OCI-LY1 (cell line): ENCODE results near the gene POLDIP3.
"Not testable (repeated sequence)": the region's sequence is repeated elsewhere in the genome, so short reads cannot be mapped to it uniquely, and the experiment has no call there.

ENCODE experiments used
- H2AFZ ChIP-seq: fragments of 200-600 bp; sonication (generic), shearing (Covaris generic); 2 replicates; pipeline ENCODE4 v1.6.0; 2014; ENCODE audit warnings: antibody characterized with exemption, mild to moderate bottlenecking, low read length
- H3F3A ChIP-seq: fragments of 200-600 bp; sonication (generic), shearing (Covaris generic); 2 replicates; pipeline ENCODE4 v1.6.0; 2014; ENCODE audit warnings: mild to moderate bottlenecking, antibody characterized with exemption, low read length, moderate library complexity; ENCODE audit not compliant: insufficient read depth
- H3K27ac ChIP-seq: fragments of 200-600 bp; sonication (generic); 2 replicates; pipeline ENCODE4 v1.5.1; 2014; ENCODE audit warnings: low read length, mixed run types, mild to moderate bottlenecking, low read depth; ENCODE audit not compliant: poor library complexity, severe bottlenecking
- H3K27me3 ChIP-seq: fragments of 200-600 bp; sonication (generic); 2 replicates; pipeline ENCODE4 v1.6.0; 2014; ENCODE audit warnings: antibody characterized with exemption, mild to moderate bottlenecking, low read length, moderate library complexity; ENCODE audit not compliant: insufficient read depth
- H3K36me3 ChIP-seq: fragments of 200-600 bp; sonication (generic); 2 replicates; pipeline ENCODE4 v1.6.1; 2014; ENCODE audit warnings: mild to moderate bottlenecking, antibody characterized with exemption, low read length, moderate library complexity, mixed read lengths; ENCODE audit not compliant: insufficient read depth
- H3K4me1 ChIP-seq: fragments of 200-600 bp; sonication (generic); 2 replicates; pipeline ENCODE4 v1.5.1; 2014; ENCODE audit warnings: mild to moderate bottlenecking, low read length, moderate library complexity; ENCODE audit not compliant: insufficient read depth, severe bottlenecking
- H3K4me2 ChIP-seq: fragments of 200-600 bp; sonication (generic), shearing (Covaris generic); 2 replicates; pipeline ENCODE4 v1.6.1; 2014; ENCODE audit warnings: low read length
- H3K4me3 ChIP-seq: fragments of 200-600 bp; sonication (generic); 2 replicates; pipeline ENCODE4 v1.5.1; 2014; ENCODE audit warnings: low read length, low read depth, mild to moderate bottlenecking, mixed read lengths; ENCODE audit not compliant: poor library complexity, severe bottlenecking
- H3K79me2 ChIP-seq: fragments of 200-600 bp; shearing (Covaris generic); 2 replicates; pipeline ENCODE4 v1.6.1; 2016; ENCODE audit warnings: mixed run types, low read length, mixed read lengths; ENCODE audit not compliant: insufficient read depth
- H3K9ac ChIP-seq: fragments of 200-600 bp; sonication (generic), shearing (Covaris generic); 2 replicates; pipeline ENCODE4 v1.6.1; 2014; ENCODE audit warnings: mild to moderate bottlenecking, low read length, mixed read lengths
- H3K9me2 ChIP-seq: fragments of 200-600 bp; sonication (generic), shearing (Covaris generic); 2 replicates; pipeline ENCODE4 v1.6.1; 2014; ENCODE audit warnings: low read depth, mild to moderate bottlenecking, low read length, mixed read lengths
- H3K9me3 ChIP-seq: fragments of 200-600 bp; shearing (Covaris generic); 2 replicates; pipeline ENCODE4 v1.6.1; 2014; ENCODE audit warnings: low read length, mixed read lengths
- H4K20me1 ChIP-seq: fragments of 200-600 bp; sonication (generic), shearing (Covaris generic); 2 replicates; pipeline ENCODE4 v1.6.0; 2016; ENCODE audit warnings: mild to moderate bottlenecking, low read length; ENCODE audit not compliant: insufficient read depth
- CTCF ChIP-seq: fragments of 200-600 bp; sonication (generic), shearing (Covaris generic); IDR thresholded peaks from 2 replicates; pipeline ENCODE4 v1.5.1; 2017; ENCODE audit warnings: mild to moderate bottlenecking, antibody characterized with exemption, low read length, moderate library complexity, mixed read lengths
- EZH2 ChIP-seq: fragments of 200-600 bp; sonication (generic), shearing (Covaris generic); IDR thresholded peaks from 2 replicates; pipeline ENCODE4 v1.8.0; 2017; ENCODE audit warnings: borderline replicate concordance, mixed run types, mild to moderate bottlenecking, antibody characterized with exemption, low read length, moderate library complexity, mixed read lengths

The POLDIP3 gene

GRCh38 chr22:42547562-42547961, 67.1 kb downstream of the POLDIP3 start:
- H3K9ac ChIP-seq = no peak overlapping the region
- TF ChIP-seq EZH2 (no peak), CTCF (no peak)
- H3K4me2 ChIP-seq = no peak overlapping the region
- peaks cover 28% of the 10 kb centered on the region for H3K4me1 ChIP-seq
- H3K79me2 ChIP-seq = no peaks in the 10 kb centered on the region
- no peak overlapping the region for H2AFZ ChIP-seq
- no peaks in the 10 kb centered on the region for H3K9me3 ChIP-seq
- no peaks in the 10 kb centered on the region for H3K27me3 ChIP-seq
- H3K36me3 ChIP-seq = no peaks in the 10 kb centered on the region
- H4K20me1 ChIP-seq = no peaks in the 10 kb centered on the region
- no peaks in the 10 kb centered on the region for H3K9me2 ChIP-seq
- 0 out of 2 replicates have a peak, but pooled peaks cover 4% of the 10 kb centered on the region for H3F3A ChIP-seq
- H3K4me3 ChIP-seq = no peak overlapping the region
- H3K27ac ChIP-seq = no peak overlapping the region

- Histone ChIP-seq H3K4me3 (no peak overlapping the region), H3K9ac (no peak overlapping the region), H3K27ac (peak overlapping the region; percentile 39), H3K27me3 (no peaks in the 10 kb centered on the region), H3K36me3 (no peaks in the 10 kb centered on the region), H2AFZ (no peak overlapping the region), H3K4me1 (peaks cover 13% of the 10 kb centered on the region), H3K9me2 (no peaks in the 10 kb centered on the region), H3F3A (no peaks in the 10 kb centered on the region), H3K79me2 (no peaks in the 10 kb centered on the region), H3K4me2 (no peak overlapping the region), H4K20me1 (no peaks in the 10 kb centered on the region), H3K9me3 (no peaks in the 10 kb centered on the region)
- TF ChIP-seq EZH2 (no peak), CTCF (no peak)
Observed at GRCh38 chr22:42544686-42545085, 70.0 kb downstream of the POLDIP3 start.

GRCh38 chr22:42539236-42539771, 75.4 kb downstream of the POLDIP3 start:
- H3K27ac ChIP-seq = peak overlapping the region; percentile 92
- not testable (repeated sequence) for H3K9me3 ChIP-seq, H4K20me1 ChIP-seq, H3K27me3 ChIP-seq, H3K4me3 ChIP-seq, H3K79me2 ChIP-seq, H3F3A ChIP-seq, H3K36me3 ChIP-seq, H3K9me2 ChIP-seq, H3K9ac ChIP-seq, H2AFZ ChIP-seq
- peak overlapping the region; percentile 45; the same call in 1 of the 2 replicates for H3K4me2 ChIP-seq
- H3K4me1 ChIP-seq = peaks cover 55% of the 10 kb centered on the region

- H3K36me3 ChIP-seq, H3K4me3 ChIP-seq, H4K20me1 ChIP-seq, H2AFZ ChIP-seq, H3K27me3 ChIP-seq, H3K9me2 ChIP-seq, H3K9me3 ChIP-seq, H3F3A ChIP-seq, H3K79me2 ChIP-seq: not testable (repeated sequence)
- Histone ChIP-seq H3K9ac (peak overlapping the region; percentile 46; the same call in 1 of the 2 replicates), H3K4me2 (peak overlapping the region; percentile 59), H3K4me1 (peaks cover 74% of the 10 kb centered on the region), H3K27ac (peak overlapping the region; percentile 92)
Observed at GRCh38 chr22:42537199-42537831, 77.4 kb downstream of the POLDIP3 start.

- H3K4me3 ChIP-seq = not testable (repeated sequence)
- H3K9ac ChIP-seq = peak overlapping the region; percentile 6
- H3K27ac ChIP-seq = peak overlapping the region; percentile 92
Observed at GRCh38 chr22:42536634-42537033, 78.0 kb downstream of the POLDIP3 start.

More at GRCh38 chr22:42536634-42537033, 78.0 kb downstream of the POLDIP3 start:
- not testable (repeated sequence) for H4K20me1 ChIP-seq, H3F3A ChIP-seq, H3K79me2 ChIP-seq, H3K9me2 ChIP-seq, H3K36me3 ChIP-seq, H3K27me3 ChIP-seq, H3K9me3 ChIP-seq, H2AFZ ChIP-seq
- Histone ChIP-seq H3K4me2 (peak overlapping the region; percentile 55; the same call in 1 of the 2 replicates), H3K4me1 (peaks cover 75% of the 10 kb centered on the region)
